G401.6 (cell line): ENCODE results near the gene ZNF814.
"Not testable (repeated sequence)": the region's sequence is repeated elsewhere in the genome, so short reads cannot be mapped to it uniquely, and the experiment has no call there.

ENCODE experiments used
- FAIRE-seq: peaks from 2 replicates; lab custom pipeline; 2012; peaks lifted over from hg19 to GRCh38; lab: Jason Lieb, UNC

Gene ZNF814

DNA sequence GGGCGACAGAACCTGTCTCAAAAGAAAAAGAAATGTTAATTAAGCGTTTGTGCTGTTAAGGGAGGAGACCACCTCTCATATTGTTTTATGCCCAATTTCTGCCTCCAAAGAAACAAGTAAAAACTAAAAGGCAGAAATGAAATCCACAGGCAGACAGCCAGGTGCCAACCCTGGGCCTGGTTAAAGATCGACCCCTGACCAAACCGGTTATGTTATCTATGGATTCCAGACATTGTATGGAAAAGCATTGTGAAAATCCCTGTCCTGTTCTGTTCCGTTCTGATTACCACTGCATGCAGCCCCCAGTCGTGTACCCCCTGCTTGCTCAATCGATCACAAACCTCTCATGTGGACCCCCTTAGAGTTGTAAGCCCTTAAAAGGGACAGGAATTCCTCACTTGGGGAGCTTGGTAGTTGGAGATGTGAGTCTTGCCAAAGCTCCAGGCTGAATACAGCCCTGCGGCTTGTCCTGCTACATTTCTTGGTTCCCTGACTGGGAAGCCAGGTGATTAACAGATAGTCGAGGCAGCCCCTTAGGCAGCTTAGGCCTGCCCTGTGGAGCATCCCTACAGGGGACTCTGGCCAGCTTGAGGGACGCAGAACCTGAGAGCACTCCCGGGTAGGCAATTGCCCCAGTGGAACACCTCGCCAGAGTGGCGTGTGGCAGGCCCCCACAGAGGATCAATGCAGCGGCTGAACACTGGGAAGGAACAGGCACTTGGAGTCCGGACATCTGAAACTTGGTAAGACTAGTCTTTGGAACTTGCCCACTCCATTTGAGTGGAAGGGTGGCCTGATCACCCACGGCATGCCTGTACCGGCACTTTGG lies 73.4 kb downstream of the ZNF814 start:
- no peak for FAIRE-seq

DNA sequence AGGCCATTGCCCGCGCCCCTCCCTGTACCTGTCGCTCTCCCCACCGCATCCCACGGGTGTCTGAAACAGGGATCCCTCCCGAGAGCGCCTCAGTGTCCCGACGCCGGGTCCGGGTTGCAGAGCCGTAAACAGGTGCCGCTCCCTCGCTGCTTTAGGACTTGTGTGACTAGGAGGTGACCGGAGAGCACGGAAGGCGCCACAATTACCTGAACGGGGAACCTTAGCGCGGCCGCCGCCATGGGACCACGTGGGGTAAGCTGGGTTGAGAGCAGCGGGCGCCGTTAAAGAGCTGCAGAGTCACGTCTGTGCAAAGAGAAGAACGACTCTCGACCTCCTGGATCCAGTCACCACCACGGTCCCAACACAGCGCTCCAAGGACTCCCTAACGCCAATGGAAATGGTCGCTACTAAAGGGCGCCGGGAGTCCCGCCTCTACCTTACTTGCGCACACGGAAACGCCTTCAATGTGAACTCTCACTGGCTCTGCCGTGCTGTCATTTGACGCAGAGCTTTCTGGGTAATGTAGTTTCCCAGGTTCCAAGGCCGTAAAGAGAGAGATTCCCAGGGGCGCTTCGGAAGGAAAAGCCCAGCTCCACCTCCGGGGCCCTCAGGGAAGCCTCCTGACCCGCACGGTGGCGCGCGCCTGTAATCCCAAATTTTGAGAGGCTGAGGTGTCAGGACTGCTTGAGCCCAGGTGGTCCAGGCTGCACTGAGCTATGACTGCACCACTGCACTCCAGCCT lies 74.2 kb downstream of the ZNF814 start, which contains the start of gene ZNF552:
TSS of gene ZNF552 (minus strand) at position 409 of the 742 bp plus-strand sequence. CDS start at position 239, 170 bp downstream.
- peak; percentile 86 for FAIRE-seq

DNA sequence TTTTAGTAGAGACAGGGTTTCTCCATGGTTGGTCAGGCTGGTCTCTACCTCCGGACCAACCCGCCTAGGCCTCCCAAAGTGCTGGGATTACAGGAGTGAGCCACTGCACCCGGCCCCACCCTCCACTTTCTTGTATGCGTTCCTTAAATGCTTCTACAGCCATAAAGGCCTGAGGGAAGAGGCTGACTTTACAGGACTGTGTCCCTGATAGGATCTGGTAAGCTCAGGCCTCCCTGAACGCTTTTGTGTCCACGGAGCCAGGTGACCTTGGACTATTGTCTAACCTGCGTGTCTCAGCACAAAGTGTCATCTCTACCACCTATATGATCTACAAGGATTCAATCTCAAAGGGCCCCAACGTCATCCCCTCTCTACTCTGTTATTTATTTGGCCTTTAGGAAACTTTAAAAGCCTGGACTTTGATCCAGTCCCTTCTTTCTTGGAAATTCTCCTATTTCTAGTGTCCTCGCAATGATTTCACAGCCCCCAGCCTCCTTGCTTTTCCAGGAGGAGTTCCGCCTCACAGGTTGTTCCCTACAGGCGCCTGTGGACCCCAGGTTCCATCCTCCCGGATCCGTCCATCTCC lies 74.8 kb downstream of the ZNF814 start:
- FAIRE-seq: no peak

DNA sequence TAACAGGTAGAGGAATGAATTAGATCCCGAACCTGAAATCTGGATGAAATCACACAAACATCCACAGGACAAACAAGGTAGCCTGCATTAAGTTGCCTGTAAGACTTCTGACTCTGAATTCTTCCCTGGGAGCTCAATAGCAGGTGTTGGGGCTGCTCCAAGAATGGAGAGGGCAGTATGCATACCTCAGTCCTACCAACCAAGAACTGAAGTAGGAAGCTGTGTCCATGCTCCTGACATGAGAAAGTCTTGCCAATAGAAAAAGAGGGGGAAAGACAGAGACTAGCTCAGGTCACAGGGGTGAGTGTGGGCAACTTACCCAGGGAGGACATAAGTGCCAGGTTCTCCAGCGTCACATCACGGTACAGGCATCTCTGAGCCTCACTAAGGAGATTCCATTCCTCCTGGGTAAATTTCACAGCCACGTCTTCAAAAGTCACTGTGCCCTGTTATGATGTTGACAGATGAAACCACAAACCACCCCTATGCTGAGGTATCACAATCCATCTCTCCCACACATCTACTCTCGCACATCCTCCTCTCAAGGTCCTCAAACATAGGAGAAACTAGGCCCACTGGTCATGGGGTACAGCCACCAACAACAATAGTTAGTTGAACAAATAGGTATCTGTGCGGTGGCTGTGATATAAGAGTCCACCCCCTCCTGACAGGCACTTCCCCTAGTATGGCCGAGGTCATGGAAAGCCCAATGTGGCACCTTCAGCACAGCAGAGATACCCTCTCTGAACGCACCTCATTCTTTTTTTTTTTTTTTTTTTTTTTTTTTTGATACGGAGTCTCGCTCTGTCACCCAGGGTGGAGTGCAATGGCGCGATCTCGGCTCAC lies 75.6 kb downstream of the ZNF814 start:
- FAIRE-seq: not testable (repeated sequence)

DNA sequence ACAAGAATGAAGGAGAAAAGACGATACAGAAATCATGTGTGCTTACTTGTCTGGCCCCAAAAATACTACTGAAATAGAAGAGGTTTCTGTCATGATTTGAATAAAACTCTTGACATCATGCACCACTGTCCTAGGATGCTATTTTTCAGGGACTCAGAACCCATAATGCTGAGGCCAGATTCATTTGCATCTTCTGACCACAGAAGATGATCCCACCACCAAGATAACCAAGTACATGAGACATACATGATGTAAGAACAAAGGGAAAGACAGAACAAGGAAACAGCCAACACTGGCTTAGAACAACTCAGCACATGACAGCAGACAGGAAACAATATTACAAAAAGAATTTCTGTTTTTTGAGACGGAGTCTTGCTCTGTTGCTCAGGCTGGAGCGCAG lies 76.6 kb downstream of the ZNF814 start:
- no peak for FAIRE-seq

DNA sequence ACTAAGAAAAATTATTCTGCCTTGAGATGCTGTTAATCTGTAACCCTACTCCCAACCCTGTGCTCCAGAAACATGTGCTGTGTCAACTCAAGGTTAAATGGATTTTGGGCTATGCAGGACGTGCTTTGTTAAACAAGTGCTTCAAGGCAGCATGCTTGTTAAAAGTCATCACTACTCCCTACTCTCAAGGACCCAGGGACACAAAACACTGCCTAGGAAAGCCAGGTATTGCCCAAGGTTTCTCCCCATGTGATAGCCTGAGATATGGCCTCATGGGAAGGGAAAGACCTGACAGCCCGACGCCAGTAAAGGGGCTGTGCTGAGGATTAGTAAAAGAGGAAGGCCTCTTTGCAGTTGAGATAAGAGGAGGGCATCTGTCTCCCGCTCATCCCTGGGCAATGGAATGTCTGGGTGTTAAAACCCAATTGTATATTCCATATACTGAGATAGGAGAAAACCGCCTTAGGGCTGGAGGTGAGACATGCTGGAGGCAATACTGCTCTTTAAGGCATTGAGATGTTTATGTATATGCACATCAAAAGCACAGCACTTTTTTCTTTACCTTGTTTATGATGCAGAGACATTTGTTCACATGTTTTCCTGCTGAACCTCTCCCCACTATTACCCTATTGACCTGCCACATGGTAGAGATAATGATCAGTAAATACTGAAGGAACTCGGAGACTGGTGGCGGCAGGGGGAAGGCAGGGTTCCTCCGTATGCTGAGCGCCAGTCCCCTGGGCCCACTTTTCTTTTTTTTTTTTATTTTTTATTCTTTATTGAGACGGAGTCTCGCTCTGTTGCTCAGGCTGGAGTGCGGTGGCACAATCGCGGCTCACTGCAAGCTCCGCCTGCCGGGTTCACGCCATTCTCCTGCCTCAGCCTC lies 78.2 kb downstream of the ZNF814 start:
- not testable (repeated sequence) for FAIRE-seq

DNA sequence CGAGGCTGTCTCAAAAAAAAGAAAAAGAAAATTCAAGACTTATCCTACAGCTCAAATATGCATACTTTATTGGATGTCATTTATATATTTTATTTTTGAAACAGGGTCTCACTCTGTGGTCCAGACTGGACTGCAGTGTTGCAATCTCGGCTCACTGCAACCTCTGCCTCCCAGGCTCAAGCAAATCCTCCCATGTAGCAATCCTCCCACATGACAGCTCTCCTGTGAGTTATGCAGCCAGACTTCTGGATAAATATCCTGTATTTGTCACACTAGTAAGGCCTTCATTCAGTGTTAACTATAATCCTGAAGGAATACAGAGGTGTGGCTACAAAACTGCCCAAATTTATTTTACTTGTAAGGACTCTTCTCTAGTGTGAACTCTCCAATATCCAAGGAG lies 81.3 kb downstream of the ZNF814 start:
- no peak for FAIRE-seq

DNA sequence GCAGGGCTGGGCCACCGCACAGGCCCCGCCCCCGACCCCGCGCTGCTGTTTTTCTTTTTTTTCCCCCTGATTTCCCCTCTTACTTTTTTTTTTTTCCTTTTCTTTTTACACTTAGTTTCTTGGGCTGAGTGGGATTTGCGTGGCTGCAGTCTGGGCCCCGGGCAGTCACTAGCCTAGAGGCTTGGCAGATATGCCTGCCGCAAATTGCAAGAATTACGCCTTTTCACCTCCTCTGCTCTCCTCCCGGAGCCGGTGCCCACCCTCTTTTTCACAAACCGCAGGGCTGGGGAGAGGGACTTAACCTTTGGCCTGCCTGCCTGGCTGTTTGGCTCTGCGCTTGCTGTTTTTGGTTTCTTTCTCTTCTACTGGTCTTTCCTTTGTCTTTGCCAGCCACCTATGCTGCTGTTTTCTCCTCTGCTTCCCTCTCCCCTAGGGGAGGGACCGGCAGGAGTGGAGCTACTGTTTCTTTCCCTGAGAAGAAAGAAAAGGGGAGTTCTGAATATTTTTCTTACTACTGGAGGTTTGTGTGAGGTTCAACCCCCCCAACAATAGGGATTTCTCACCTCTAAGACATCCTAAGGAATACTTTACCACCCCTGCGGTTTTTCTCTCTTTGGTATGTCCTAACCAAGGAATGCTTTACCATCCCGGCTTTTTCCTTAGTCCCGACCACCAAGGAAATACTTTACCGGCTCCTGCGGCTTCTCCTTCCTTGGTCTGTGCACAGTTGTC lies 85.1 kb downstream of the ZNF814 start:
- no peak for FAIRE-seq

DNA sequence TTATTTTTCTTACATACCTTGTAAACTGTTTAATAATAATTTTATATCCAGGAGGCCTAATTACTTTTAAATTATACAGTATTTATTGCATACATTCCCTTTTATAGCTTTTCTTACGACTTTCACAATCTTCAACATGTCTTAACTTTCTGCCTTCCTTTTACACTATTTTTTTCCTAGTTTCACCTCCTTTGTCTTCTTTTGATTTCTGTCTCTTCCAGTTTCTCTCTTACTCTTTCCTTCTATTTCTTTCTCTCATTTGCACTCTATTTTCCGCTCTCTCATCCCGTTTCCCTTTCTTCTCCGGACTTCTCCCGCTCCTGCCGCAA lies 85.6 kb downstream of the ZNF814 start:
- FAIRE-seq: no peak

DNA sequence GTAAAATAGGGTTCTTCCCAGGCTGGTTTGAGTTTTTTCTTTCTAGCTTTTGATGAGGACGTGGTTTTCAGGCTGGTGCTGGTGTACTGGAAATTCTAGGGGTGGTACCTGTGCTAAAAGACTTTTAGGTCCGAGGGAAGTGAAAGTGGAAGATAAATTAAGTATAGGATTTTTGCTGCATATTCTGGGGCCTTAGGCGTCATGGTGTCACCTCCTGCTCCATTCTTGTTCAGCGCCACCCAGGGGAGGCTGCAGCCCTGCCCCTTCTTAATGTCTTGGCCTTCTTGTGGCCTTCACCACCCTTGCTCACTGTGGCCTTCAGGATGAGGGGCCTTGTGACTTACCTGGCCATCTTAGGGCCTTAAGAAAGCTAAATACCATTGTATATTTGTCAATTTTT lies 86.6 kb downstream of the ZNF814 start:
- FAIRE-seq: no peak

DNA sequence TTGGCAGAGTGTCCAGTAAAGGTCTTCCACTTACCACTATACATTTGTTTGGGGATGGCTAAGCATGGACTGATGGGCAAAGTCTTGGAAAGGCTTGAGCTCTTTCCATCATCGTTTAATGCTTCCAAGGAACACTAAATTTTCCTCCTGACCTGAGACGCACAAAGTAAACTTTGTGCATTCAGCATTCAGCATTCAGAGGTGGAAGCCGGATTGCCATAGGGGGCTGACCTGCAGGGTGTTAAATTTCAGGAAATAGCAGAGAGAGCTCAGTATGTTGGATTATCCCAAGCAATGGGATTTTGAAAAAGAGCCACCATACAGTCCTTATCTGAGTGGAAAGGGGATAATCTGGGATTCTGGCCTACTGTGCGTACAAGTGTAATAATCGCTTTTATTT lies 88.1 kb downstream of the ZNF814 start:
- no peak for FAIRE-seq
